Activated CD4-positive, alpha-beta T cell treated with anti-CD3 and anti-CD28 coated beads, Interleukin-2, amount 50 U/mL, for 1 hour (primary cell): Measurements from ENCODE around the gene MACROD2.

ENCODE experiments used
- DNase-seq: peaks from one replicate; pipeline ENCODE4 v3.0.0-alpha.2; 2020

The MACROD2 gene

GRCh38 chr20:16036331-16036730 is 2041.0 kb downstream of the MACROD2 start:
- DNase-seq, result no peak

DNA sequence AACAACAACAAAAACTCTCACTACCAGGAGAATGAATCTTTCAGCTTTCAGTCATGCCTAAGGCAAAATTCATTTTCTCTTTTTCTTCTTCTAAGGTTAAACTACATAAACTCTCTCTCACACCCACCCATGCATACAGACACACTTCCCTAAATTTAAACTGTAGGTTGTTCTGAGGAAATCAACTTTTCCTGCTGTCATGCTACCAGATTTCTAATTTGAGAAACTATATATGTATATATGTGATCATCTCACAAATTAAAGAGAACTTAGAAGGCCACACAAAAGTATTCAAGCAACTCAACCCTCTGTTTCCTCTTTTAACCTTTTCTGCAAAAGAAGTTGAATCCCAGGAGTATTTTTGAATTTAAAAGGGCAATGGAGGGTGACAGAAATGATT is 2045.4 kb downstream of the MACROD2 start:
- DNase-seq, result no peak

GRCh38 chr20:16042731-16043130 is 2047.4 kb downstream of the MACROD2 start:
- DNase-seq, result no peak

DNA sequence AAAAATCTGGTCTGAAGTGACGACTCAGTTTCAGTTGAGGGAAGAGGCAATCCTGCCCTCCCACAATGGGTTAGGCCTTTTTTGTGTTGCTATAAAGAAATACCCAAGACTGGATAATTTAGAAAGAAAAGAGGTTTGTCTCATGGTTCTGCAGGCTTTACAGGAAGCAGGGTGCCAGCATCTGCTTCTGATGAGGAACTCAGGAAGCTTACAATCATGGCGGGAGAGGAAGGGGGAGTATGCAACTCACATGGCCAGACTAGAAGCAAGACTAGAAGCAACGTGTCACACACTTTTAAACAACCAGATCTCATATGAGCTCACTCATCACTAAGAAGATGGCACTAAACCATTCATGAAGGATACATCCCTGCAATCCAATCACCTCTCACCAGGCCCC is 2048.6 kb downstream of the MACROD2 start:
- no peak for DNase-seq

GRCh38 chr20:16048876-16049275 is 2053.6 kb downstream of the MACROD2 start:
- DNase-seq, result no peak

GRCh38 chr20:16049529-16050093 is 2054.3 kb downstream of the MACROD2 start:
- no peak for DNase-seq

- DNase-seq, result no peak
Observed at GRCh38 chr20:16050366-16050765, 2055.1 kb downstream of the MACROD2 start.

DNA sequence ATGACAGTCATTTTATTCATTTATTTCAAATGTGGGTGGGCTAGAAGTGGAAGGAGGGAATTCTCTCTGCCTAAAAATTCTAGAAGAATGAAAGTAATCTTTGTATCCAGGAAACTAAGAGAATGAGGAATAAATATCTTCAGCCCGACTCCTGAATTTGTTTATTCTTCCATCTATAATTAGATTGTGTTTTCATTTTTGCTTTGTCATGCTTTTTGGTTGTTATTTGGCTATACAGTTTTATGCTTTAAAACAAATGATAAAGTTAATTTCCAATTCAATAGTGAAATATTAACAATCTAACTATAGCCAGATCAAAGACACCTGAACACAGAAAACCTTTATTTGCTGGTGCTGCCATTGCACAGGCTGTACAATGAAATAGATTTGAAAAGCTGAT is 2056.7 kb downstream of the MACROD2 start:
- no peak for DNase-seq

GRCh38 chr20:16052456-16052855 is 2057.1 kb downstream of the MACROD2 start:
- DNase-seq, result no peak

GRCh38 chr20:16054985-16055384 is 2059.7 kb downstream of the MACROD2 start:
- no peak for DNase-seq

- DNase-seq, result no peak
Observed at GRCh38 chr20:16057651-16058050, 2062.3 kb downstream of the MACROD2 start.

- DNase-seq, result no peak
Observed at GRCh38 chr20:16058268-16058667, 2063.0 kb downstream of the MACROD2 start.

DNA sequence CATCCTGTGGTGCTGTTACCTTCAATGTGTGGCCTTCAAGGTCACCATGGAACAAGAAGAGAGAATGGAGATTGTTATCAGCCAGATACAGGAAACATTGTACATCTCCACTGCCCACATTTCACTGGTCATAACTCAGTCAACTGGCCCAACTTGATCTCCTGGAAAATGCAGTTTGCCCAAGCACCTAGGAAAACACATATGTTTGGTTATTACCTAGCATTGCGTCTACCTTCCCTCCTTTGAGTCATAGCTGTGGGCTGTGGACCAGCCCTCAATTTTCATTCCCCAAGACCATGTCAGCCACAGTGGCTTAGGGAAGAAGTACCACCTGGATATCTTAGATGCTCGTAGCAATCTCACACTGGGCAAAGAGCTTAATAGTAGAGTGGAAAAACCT is 2064.5 kb downstream of the MACROD2 start:
- DNase-seq, result no peak

GRCh38 chr20:16061351-16061750 is 2066.0 kb downstream of the MACROD2 start:
- no peak for DNase-seq

GRCh38 chr20:16062661-16063581 is 2067.6 kb downstream of the MACROD2 start:
- DNase-seq, result no peak

DNA sequence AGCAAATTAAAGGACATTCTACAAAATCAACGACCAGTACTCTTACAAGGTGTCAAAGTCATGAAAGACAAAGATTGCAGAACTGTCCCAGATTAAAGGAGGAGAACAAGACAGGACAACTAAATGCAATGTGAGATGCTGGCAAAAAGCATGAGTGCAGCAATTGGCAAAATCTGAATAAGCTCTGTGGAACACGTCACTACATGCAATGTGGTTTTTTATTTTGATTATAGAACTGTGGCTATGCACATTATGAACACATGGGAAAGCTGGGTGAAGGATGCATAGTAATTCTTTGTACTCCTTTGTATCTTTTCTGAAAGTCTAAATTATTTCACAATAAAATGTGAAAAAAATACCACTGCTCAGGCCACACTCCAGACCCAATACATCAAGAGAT is 2068.6 kb downstream of the MACROD2 start:
- DNase-seq, result no peak

GRCh38 chr20:16064989-16065707 is 2069.8 kb downstream of the MACROD2 start:
- DNase-seq, result no peak

DNA sequence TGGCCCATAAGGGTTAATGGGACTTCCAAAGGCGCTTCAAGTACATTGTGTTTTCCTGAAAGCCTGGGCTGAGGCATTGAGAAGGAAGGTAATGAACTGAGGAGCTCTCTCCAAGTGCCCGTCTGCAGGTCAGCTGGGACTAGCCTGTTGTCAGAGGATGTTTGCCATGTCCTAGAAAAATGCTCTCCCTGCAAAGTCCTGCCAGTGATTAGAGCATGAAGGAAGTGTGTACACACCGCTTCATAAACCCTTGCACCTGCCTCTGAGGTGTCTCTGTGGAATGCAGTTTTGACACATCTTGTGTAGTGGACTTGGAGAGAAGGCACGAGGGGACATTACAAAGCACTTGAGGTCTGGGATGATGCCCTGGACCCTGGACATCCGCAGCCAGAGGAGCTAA is 2071.3 kb downstream of the MACROD2 start:
- no peak for DNase-seq

GRCh38 chr20:16069389-16070010 is 2074.2 kb downstream of the MACROD2 start:
- no peak for DNase-seq

DNA sequence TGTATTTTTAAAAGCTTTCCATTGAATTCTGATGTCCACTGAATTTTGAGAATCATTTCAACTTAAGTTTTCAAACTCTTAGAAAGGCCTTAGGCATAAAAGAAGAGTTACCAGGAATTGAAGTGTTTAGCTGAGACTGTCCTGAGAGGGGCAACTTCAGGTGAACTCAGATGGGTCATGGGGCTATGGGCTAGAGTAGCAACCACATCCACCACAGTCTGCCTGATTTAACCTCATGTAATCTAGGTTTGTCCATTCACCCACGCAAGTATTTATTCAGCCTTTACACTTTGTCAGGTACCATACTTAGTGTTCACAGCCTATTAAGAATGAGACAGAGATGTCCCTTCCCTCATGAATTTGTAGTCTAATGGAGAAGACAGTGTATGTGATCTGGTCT is 2076.9 kb downstream of the MACROD2 start:
- no peak for DNase-seq

- DNase-seq, result no peak
Observed at GRCh38 chr20:16078172-16078898, 2083.0 kb downstream of the MACROD2 start.

DNA sequence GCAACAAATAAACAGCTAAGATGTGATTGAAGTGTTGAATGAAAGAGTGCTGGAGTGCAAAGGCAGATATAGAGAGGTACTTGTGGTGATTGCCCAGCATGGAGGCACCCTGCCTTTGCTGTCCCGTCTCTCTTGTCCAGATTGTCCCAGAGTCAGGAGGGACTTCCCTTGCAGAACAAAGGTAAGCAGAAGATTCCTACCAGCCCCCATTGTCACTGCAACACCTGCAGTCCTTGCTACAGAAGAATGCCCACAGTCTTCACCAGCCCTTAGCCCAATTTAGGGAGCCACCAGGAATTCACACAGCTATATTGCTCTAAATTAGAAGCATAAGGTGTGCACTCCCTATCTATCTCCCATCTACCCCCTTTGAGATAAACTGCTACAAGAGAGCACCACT is 2086.1 kb downstream of the MACROD2 start:
- DNase-seq, result no peak
